Measurements from ENCODE around the gene ZNF165. TPM values are rescaled to one million over a fixed set of nuclear protein-coding genes. Genes with fewer than 3 reads are reported as not detected.

ZNF165 gene
- total RNA-seq, 1 donor from 2014 or later = 9.7 TPM

DNA sequence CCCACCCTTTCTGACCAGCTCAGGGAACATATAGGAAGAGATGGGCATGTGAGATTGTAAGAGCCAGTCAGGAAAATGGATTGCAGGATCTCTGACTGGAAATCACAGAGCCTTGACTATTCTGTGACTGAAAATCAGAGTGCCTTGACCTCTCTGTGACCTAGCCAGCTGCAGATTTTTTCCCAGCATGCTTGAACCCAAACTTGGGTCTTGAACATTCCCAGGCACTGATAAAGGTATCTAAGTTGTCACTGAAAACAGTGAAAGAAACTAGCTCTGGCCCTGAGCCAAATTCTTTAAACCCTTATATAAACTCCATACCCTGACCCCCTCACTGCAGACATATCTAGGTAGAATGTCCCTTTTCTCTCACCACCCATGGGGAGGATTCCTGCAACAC lies 2.3 kb upstream of the ZNF165 start:
- H3K4me3 Mint-ChIP-seq (ENCODE audit: low read depth) = no peak overlapping the region
- H3K27me3 Mint-ChIP-seq = peaks cover 8% of the 10 kb centered on the region
- peaks cover 16% of the 10 kb centered on the region for H3K4me1 Mint-ChIP-seq (ENCODE audit: low read depth)
- peaks cover 9% of the 10 kb centered on the region for H3K36me3 Mint-ChIP-seq (ENCODE audit: insufficient read depth)
- H3K27ac Mint-ChIP-seq = no peak overlapping the region
- DNase-seq (ENCODE audit: low spot score, unreplicated experiment) = no peak
- H3K9me3 Mint-ChIP-seq (ENCODE audit: low read depth) = peaks cover 7% of the 10 kb centered on the region
- TF ChIP-seq, protein P1, sequence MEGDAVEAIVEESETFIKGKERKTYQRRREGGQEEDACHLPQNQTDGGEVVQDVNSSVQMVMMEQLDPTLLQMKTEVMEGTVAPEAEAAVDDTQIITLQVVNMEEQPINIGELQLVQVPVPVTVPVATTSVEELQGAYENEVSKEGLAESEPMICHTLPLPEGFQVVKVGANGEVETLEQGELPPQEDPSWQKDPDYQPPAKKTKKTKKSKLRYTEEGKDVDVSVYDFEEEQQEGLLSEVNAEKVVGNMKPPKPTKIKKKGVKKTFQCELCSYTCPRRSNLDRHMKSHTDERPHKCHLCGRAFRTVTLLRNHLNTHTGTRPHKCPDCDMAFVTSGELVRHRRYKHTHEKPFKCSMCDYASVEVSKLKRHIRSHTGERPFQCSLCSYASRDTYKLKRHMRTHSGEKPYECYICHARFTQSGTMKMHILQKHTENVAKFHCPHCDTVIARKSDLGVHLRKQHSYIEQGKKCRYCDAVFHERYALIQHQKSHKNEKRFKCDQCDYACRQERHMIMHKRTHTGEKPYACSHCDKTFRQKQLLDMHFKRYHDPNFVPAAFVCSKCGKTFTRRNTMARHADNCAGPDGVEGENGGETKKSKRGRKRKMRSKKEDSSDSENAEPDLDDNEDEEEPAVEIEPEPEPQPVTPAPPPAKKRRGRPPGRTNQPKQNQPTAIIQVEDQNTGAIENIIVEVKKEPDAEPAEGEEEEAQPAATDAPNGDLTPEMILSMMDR (IDR thresholded peaks at IDR 0.05; ENCODE audit: unreplicated experiment) = no peak

DNA sequence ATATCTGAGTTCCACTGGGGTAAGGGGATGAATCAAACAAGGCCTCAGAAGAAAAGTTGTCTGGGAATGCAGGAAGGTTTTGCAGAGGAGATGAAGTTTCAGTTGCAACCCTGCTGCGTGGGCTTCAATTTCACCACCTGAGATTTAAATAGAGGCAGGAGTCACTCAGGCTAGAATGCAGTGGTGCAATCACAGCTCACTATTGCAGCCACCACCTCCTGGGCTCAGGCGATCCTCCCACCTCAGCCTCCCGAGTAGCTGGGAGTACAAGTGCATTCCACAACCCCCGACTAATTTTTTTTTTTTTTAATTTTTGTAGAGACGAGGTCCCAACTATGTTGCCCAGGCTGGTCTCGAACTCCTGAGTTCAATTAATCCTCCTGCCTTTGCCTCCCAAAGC lies 1.5 kb upstream of the ZNF165 start:
- H3K9me3 Mint-ChIP-seq (ENCODE audit: low read depth) = peaks cover 15% of the 10 kb centered on the region
- H3K4me3 Mint-ChIP-seq (ENCODE audit: low read depth) = peak overlapping the region; percentile 99
- no peak for DNase-seq (ENCODE audit: low spot score, unreplicated experiment)
- H3K27me3 Mint-ChIP-seq = peaks cover under 1% of the 10 kb centered on the region
- TF ChIP-seq, protein P1 (IDR thresholded peaks at IDR 0.05; ENCODE audit: unreplicated experiment) = no peak
- H3K27ac Mint-ChIP-seq = peak overlapping the region; percentile 50
- H3K4me1 Mint-ChIP-seq (ENCODE audit: low read depth) = peaks cover 16% of the 10 kb centered on the region
- peaks cover 17% of the 10 kb centered on the region for H3K36me3 Mint-ChIP-seq (ENCODE audit: insufficient read depth)

DNA sequence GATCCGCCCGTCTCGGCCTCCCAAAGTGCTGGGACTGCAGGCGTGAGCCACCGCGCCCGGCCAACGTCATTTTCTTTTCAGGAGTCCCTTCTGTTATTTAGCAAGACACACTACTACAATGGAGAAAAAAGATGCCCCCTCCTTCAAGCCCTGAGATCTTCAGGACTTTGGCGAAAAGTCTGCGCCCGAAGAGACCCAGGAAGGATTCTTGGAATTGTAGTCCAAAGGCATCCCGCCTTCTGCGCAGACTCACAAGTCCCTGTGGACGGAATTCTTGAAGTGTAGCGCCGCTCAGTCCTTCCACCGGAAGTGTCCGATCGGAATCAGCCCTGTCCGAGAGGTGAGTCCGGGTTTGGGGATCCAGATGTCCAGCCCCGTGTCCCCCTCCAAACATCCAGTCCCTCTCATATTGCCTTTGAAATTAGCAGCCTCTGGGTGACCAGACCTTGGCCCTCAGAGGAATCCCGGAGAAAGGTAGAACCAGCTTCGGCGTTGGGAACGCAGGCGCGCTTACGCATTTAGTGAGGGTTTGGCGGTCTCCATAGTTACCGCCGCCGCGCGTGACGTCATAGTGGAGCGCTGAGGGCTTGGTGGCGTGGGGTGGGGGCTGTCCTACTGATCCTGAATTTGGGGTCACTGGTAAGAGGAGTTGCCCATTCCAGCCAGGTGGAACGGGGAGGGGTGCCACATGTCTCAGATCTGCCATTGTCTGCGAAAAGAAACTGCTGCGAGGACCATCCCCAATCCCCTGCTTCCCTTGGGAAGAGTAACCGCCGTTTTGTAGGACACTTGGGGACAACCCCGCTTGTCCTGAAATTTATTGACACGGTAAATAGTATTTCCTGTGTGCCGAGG lies 490 bp downstream of the ZNF165 start:
- TF ChIP-seq, protein P1 (IDR thresholded peaks at IDR 0.05; ENCODE audit: unreplicated experiment) = no peak
- Mint-ChIP-seq H3K27ac (peak overlapping the region; percentile 97), H3K4me3 (ENCODE audit: low read depth) (peak overlapping the region; percentile 99), H3K27me3 (no peaks in the 10 kb centered on the region), H3K9me3 (ENCODE audit: low read depth) (peaks cover 31% of the 10 kb centered on the region), H3K36me3 (ENCODE audit: insufficient read depth) (peaks cover 34% of the 10 kb centered on the region), H3K4me1 (ENCODE audit: low read depth) (peaks cover 16% of the 10 kb centered on the region)
- peak; percentile 81 for DNase-seq (ENCODE audit: low spot score, unreplicated experiment)

DNA sequence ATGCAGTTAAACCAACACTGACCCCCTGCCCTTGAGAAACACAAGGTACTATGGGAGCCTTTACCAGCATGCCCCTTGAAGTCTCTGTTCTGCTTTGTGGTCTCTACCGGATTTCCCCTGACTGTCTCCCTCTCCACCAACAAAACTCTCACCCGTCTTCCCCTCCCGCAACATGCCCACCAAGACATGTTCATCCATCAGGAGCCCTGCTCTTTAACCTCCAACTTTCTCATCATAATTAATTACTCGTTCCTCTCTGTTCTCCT lies 1.1 kb downstream of the ZNF165 start:
- DNase-seq (ENCODE audit: low spot score, unreplicated experiment) = no peak
- H3K27me3 Mint-ChIP-seq = no peaks in the 10 kb centered on the region
- peak overlapping the region; percentile 99 for H3K4me3 Mint-ChIP-seq (ENCODE audit: low read depth)
- peak overlapping the region; percentile 97 for H3K27ac Mint-ChIP-seq
- H3K36me3 Mint-ChIP-seq (ENCODE audit: insufficient read depth) = peaks cover 40% of the 10 kb centered on the region
- H3K9me3 Mint-ChIP-seq (ENCODE audit: low read depth) = peaks cover 34% of the 10 kb centered on the region
- H3K4me1 Mint-ChIP-seq (ENCODE audit: low read depth) = peaks cover 16% of the 10 kb centered on the region
- TF ChIP-seq, protein P1 (IDR thresholded peaks at IDR 0.05; ENCODE audit: unreplicated experiment) = no peak

- no peak overlapping the region for H3K27ac Mint-ChIP-seq
- H3K27me3 Mint-ChIP-seq = no peaks in the 10 kb centered on the region
- peaks cover 52% of the 10 kb centered on the region for H3K36me3 Mint-ChIP-seq (ENCODE audit: insufficient read depth)
- peaks cover 43% of the 10 kb centered on the region for H3K9me3 Mint-ChIP-seq (ENCODE audit: low read depth)
- peak overlapping the region; percentile 99 for H3K4me3 Mint-ChIP-seq (ENCODE audit: low read depth)
- H3K4me1 Mint-ChIP-seq (ENCODE audit: low read depth) = peaks cover 14% of the 10 kb centered on the region
- DNase-seq (ENCODE audit: low spot score, unreplicated experiment) = no peak
- TF ChIP-seq, protein P1 (IDR thresholded peaks at IDR 0.05; ENCODE audit: unreplicated experiment) = no peak
These were observed 2.6 kb downstream of the ZNF165 start for GRCh38 chr6:28082939-28083338.
